ENCODE measurements around the gene SLC25A22.

Gene SLC25A22

DNA sequence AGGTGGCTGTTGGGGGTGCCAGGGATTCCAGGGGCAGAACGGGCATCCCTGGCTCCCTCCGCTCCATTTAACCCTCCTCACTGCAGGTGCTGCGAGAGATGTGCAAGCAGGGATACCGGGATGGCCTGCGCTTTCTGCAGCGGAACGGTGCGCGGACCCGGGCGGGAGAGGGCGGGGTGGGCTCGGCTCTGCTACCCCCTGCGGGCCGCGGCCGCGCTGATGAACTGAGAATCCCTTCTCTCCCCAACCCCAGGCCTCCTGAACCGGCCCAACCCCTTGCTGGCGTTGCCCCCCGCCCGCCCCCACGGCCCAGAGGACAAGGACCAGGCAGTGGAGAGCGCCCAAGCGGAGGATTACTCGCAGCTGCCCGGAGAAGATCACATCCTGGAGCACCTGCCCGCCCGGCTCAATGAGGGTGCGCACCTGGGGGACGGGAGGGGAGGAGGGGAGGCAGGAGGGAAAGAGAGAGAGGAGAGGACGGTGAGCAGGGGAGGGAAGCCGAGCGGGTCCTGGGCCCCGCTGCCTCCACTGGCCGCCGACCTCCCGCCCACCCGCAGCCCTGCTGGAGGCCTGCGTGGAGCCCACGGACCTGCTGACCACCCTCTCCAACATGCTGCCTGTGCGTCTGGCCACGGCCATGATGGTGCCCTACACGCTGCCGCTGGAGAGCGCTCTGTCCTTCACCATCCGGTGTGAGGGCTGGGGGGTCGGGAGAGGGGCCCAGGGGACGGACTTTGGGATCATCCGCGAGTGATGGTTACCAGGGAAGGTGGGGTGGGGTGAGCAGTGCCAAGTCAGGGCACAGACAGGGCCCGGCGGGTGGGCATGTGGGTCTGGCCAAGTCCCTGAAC lies 25.6 kb upstream of the SLC25A22 start:
- DNase-seq (ENCODE audit: low read depth in 2 of 2): no peak

DNA sequence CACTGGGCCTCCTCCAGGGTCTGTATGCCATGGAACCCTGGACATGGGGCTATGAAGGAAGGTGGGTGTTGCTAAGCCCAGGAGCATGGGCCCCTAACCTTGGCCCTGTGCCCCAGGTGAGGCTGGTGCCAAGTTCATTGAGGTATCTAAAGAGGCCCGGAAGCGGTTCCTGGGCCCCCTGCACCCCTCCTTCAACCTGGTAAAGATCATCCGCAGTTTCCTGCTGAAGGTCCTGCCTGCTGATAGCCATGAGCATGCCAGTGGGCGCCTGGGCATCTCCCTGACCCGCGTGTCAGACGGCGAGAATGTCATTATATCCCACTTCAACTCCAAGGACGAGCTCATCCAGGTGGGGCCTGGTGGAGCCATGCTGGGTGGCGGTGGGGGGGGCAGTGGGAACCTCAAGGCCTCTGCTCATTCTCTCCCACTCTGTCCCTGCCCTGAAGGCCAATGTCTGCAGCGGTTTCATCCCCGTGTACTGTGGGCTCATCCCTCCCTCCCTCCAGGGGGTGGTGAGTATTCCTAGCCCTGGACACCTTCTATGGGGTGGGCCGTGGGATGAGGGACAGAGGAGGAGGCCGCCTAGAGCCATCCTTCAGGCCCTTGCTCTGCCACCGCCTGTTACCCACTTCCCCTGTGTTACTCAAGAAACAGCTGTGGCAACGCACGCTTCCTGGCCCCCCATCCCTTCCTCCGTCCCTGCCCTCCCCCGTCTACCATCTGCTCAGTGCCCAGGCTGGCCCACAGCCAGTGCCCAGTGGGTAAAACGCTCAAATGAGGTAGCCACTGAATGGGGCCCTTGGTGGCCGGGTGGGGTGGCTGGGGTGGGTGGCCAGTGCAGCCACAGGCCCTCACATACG lies 23.7 kb upstream of the SLC25A22 start:
- no peak for DNase-seq (ENCODE audit: low read depth in 2 of 2)

DNA sequence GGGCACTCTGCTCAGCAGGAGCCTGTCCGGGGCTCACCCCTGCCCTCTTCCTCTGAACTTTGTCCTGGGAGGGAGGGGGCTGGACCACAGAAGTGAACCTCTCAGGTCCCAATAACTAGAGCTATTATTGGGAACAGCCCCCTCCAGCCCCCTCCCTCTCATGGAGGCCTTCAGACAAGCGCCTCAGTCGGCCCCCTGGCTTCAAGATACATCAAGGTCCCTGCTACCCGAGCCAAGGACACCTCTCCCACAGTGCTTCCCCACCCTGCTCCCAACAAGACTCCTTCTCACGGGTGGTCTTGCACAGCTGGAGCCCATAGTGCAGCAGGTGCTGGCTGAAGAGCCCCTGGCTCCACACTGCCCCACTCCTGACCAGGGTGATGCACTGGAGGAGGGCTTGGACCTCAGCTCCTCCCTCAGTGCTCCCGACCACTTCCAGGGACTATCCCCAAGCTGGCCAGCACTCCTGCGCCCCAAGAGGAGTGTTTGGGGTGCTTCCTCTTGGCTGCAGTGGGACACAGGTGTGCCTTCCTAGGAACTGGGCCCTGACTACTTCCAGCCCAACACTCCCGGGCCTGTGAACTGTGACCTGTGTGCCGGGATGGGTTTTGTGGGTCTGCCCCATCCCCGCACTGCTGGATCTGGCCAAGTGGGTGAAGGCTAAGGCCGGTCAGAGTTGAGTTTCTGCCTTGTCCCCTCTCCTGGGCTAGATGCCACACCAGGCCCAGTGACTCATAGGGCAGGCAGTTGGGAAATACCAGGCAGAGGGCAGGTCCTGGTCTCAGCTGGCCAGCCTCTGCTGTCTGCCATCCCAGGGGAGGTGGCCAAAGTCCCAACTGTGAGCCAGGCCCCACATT lies 22.8 kb upstream of the SLC25A22 start:
- DNase-seq (ENCODE audit: low read depth in 2 of 2): no peak

DNA sequence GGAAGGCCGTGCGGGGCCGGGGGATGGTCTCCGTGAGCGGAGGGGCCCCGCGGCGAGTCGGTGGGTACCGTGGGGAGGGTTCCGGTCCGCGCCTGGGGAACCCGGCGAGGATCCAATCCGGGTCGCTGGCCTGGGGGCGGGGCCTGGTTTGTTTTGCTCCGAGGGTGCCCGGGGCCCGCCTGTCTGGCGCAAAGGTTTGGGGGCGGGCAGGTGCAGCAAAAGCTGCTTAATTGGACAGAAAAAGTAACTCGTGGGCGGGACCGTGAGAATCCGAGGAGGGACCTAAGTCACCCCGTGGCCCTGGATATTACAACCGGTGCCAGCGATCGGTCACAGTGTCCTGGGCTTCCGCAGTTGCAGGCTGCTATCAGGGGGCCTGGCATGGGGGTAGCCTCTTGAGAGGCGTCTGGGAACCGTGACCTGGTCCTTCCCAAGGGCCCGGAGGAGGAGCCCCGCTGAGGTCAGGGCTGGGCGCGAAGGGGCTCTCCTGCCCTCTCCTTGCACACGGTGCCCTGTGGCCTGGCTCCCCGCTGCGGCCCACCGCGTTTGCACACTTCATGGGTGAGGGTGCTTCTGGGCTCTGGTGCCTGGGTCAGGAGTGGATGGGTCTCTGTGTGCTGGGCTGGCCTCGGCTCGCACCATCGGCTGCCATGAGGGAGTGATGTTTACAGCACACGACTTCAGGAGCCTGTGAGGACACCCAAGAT lies 22.0 kb upstream of the SLC25A22 start:
- peak; percentile 91 to 93 for DNase-seq (ENCODE audit: low read depth in 2 of 2)

DNA sequence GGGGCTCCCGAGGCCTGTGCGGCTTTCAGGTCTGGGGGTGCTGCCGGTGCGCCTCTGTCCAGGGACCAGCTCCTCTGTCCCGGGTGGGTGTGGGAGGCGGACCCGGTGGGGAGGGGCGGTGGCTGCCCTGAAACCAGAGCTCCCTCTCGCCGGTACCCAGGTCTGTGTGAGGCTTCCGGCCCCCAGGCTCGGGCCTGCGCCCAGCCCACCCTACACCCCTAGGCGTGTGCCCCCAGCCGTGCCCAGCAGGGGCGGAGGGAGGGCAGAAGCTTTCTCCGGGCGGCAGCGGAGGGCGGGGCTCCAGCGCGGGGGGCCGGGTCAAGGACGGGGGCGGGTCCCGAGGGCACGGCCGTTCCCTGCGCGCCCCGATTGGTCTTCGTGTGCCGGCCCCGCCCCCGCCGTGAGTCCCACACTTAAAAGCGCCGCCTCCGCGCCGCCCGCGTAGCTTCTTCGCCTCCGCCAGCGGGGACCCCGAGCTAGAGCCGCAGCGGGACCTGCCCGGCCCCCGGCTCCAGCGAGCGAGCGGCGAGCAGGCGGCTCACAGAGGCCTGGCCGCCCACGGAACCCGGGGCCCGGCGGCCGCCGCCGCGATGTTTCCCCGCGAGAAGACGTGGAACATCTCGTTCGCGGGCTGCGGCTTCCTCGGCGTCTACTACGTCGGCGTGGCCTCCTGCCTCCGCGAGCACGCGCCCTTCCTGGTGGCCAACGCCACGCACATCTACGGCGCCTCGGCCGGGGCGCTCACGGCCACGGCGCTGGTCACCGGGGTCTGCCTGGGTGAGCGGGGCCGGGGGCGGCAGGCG lies 21.2 kb upstream of the SLC25A22 start:
- DNase-seq (ENCODE audit: low read depth in 2 of 2): peak; percentile 86 to 90

GRCh38 chr11:818396-819128 lies 20.5 kb upstream of the SLC25A22 start, which contains the start of gene PNPLA2:
PNPLA2 (plus strand) TSS chr11:818914; CDS start chr11:819719, 805 bp downstream.
- DNase-seq (ENCODE audit: low read depth in 2 of 2): no peak

DNA sequence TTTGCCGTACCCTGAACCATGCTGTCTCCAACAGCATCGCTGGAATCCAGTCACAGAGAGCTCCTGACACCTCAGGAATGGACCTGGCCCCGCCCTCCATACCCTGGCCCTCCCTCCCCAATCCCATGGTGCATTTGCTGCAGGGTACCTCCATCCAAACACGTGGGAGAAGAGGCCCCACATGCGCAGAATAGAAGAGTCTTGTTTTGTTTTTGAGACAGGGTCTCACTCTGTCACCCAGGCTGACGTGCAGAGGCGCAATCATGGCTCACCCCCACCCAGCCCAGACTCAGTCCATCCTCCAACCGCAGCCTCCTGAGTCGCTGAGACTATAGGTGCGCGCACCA lies 18.3 kb upstream of the SLC25A22 start:
- no peak for DNase-seq (ENCODE audit: low read depth in 2 of 2)

GRCh38 chr11:815675-816432 lies 17.8 kb upstream of the SLC25A22 start:
- DNase-seq (ENCODE audit: low read depth in 2 of 2): no peak

GRCh38 chr11:813456-814096 lies 15.5 kb upstream of the SLC25A22 start:
- no peak for DNase-seq (ENCODE audit: low read depth in 2 of 2)

DNA sequence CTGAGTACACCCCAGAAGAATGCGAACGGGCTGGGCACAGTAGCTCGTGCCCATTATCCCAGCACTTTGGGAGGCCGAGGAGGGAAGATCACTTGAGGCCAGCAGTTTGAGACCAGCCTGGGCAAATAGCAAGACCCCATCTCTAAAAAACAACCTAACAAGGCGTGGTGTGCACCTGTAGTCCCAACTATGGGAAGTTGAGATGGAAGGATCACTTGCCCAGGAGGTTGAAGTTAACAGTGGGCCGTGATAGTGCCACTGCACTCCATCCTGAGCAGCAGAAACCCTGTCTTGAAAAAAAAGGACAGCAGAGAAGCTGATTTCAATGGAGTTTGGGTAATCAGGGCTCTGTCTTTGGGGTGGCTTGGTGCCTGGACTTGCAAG lies 15.0 kb upstream of the SLC25A22 start:
- DNase-seq (ENCODE audit: low read depth in 2 of 2): no peak

GRCh38 chr11:812390-812789 lies 14.3 kb upstream of the SLC25A22 start:
- DNase-seq (ENCODE audit: low read depth in 2 of 2): no peak

DNA sequence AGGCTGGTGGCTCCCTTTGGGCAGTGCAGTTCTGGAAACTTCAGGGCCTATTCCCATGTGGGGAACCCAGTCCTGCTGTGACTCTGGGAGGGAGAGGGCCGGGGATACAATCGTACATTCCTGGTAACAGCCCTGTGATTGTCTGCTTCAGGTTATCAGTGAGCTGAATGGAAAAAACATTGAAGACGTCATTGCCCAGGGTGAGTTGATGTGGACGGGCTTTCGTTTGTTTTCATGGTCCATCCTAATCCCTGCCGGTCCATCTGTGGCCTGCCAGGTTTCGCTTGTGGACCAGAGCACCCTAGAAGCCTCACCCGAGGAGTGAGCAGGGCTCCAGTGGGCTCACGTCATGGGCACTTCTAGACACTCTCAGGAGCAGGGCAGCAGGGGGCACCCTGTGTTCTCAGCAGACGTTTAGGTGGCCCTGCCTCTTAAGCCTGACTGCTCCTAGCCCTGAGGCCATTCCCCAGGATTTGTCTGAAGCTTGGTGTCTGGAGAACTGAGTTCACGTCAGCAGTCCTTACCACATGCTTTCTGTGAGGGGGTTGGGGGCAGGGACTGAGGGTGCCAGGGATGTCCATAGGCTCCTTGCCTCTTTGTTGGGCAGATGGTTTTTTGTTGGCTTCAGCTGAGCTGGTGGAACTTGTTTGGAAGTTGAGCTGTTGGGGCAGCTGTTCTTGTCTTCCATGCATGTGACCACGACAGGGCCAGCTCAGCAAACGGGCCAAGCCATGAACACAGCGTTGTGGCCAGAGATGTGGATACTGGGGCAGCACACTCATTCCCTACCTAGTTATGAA lies 13.6 kb upstream of the SLC25A22 start:
- DNase-seq (ENCODE audit: low read depth in 2 of 2): no peak

- DNase-seq (ENCODE audit: low read depth in 2 of 2): no peak
Measured at GRCh38 chr11:810040-810567, 12.0 kb upstream of the SLC25A22 start.

GRCh38 chr11:809287-810039 lies 11.4 kb upstream of the SLC25A22 start, which contains the start of gene RPLP2:
RPLP2 (plus strand) TSS chr11:809967; CDS start chr11:810235, 268 bp downstream.
- DNase-seq (ENCODE audit: low read depth in 2 of 2): peak; percentile 96 to 98

- no peak for DNase-seq (ENCODE audit: low read depth in 2 of 2)
Measured at GRCh38 chr11:808427-809286, 10.6 kb upstream of the SLC25A22 start.

DNA sequence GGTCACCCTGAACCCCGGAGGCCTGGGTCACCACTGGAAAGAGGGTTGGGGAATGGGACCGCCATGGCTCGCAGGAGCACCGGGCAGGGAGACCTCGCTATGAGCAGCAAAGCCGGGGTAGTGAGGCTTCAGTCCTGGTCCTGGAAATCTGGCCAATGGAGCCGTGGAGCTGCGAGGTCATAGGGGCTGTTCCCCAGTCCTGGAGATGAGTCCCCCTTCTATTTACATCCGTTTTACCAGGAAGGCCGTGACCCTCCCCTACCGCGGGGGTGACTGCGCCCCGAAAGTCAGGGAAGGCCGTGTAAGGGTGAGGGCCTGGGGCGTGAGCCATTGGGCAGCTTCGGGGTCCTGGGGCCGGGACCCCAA lies 6.5 kb upstream of the SLC25A22 start:
- no peak for DNase-seq (ENCODE audit: low read depth in 2 of 2)
